ENCODE data around the gene EIF4E2.

GRCh38 chr2:232541961-232542714 is 8.4 kb upstream of the EIF4E2 start:
- TF ChIP-seq EZH2 (IDR thresholded peaks at IDR 0.05) (no peak), POLR2AphosphoS5 (IDR thresholded peaks at IDR 0.05; ENCODE audit: borderline replicate concordance, low read depth, low read length) (no peak), FOXP2 (optimal IDR thresholded peaks at IDR 0.05; ENCODE audit: control extremely low read depth, extremely low read length, insufficient read depth) (no peak)

Data from SK-N-MC (cell line).